Breast epithelium (tissue), 4 donors: ENCODE measurements around the gene PDZRN3. TPM values are rescaled to one million over a fixed set of nuclear protein-coding genes. Genes with fewer than 3 reads are reported as not detected.

Experiments used
- DNase-seq, 2 donors: peaks; one replicate each; pipeline ENCODE4 v3.0.0-alpha.2; 2019; ENCODE audit warnings: low spot score in 2 of 2
- H3K27ac ChIP-seq, 2 donors: fragments of 200-600 bp; sonication (generic) in 1 of 2; one replicate each; pipeline ENCODE4 v1.5.1; 2016 to 2019; ENCODE audit warnings: mild to moderate bottlenecking in 1 of 2
- H3K27me3 ChIP-seq, 2 donors: fragments of 200-600 bp; sonication (generic) in 1 of 2; one replicate each; pipeline versions ENCODE4 v1.5.1 to v1.6.0; 2017 to 2019; ENCODE audit warnings: control low read depth in 1 of 2, mild to moderate bottlenecking in 1 of 2
- H3K36me3 ChIP-seq: fragments of 200-600 bp; one replicate; pipeline ENCODE4 v1.5.1; 2019
- H3K4me1 ChIP-seq, 2 donors: fragments of 200-600 bp; sonication (generic); one replicate each; pipeline ENCODE4 v1.5.1; 2016 to 2019; ENCODE audit warnings: control low read depth in 1 of 2
- H3K4me3 ChIP-seq, 3 donors: fragments of 200-600 bp; sonication (generic); 1 replicate in 2 of 3; 2 replicates in 1 of 3; pipeline ENCODE4 v1.5.1; 2016 to 2019; ENCODE audit warnings: mild to moderate bottlenecking in 3 of 3, moderate library complexity in 2 of 3
- H3K9me3 ChIP-seq, 2 donors: fragments of 200-600 bp; sonication (generic) in 1 of 2; one replicate each; pipeline ENCODE4 v1.5.1; 2016 to 2019; ENCODE audit warnings: control low read depth in 1 of 2
- POLR2A ChIP-seq: fragments of 450-650 bp; IDR thresholded peaks from one replicate; pipeline ENCODE4 v1.6.1; 2016; ENCODE audit warnings: antibody characterized with exemption, mild to moderate bottlenecking, moderate library complexity
- POLR2AphosphoS5 ChIP-seq, 3 donors: sonication (generic); formaldehyde crosslinking; IDR thresholded peaks; one replicate each; pipeline ENCODE4 v1.6.1; 2017; ENCODE audit warnings: antibody characterized with exemption in 3 of 3
- intact Hi-C: fragments of 100-400 bp; cut with DNase I; formaldehyde crosslinking; loops from one replicate; pipeline ENCODE4 v1.15.1; 2023; ENCODE audit warnings: low total_unique reads
- total RNA-seq, 3 donors: library from RNA; depleted of rRNA; stranded (reverse); fragments of >200 nt; gene quantifications; one replicate each; pipeline ENCODE4 v1.1.0, GENCODE V29; 2016
- TF ChIP-seq, protein P1 (sequence below), 3 donors: fragments of 450-650 bp; IDR thresholded peaks; one replicate each; pipeline ENCODE4 v1.5.1; 2016 to 2017; ENCODE audit warnings: antibody characterized with exemption in 3 of 3, mild to moderate bottlenecking in 3 of 3, moderate library complexity in 3 of 3

The PDZRN3 gene
- total RNA-seq, 3 donors from 2014 or later, result 36.0 to 79.6 (median 37.6) TPM

GRCh38 chr3:73493543-73494308 lies 131.0 kb downstream of the PDZRN3 start:
- Histone ChIP-seq H3K4me3 (no peak overlapping the region), H3K9me3 (no peaks in the 10 kb centered on the region), H3K27me3 (no peaks in the 10 kb centered on the region), H3K27ac (no peak overlapping the region), H3K36me3 (no peaks in the 10 kb centered on the region), H3K4me1 (no peaks in the 10 kb centered on the region)
- DNase-seq, result no peak
- TF ChIP-seq, protein P1, sequence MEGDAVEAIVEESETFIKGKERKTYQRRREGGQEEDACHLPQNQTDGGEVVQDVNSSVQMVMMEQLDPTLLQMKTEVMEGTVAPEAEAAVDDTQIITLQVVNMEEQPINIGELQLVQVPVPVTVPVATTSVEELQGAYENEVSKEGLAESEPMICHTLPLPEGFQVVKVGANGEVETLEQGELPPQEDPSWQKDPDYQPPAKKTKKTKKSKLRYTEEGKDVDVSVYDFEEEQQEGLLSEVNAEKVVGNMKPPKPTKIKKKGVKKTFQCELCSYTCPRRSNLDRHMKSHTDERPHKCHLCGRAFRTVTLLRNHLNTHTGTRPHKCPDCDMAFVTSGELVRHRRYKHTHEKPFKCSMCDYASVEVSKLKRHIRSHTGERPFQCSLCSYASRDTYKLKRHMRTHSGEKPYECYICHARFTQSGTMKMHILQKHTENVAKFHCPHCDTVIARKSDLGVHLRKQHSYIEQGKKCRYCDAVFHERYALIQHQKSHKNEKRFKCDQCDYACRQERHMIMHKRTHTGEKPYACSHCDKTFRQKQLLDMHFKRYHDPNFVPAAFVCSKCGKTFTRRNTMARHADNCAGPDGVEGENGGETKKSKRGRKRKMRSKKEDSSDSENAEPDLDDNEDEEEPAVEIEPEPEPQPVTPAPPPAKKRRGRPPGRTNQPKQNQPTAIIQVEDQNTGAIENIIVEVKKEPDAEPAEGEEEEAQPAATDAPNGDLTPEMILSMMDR (IDR thresholded peaks at IDR 0.05), result no peak
- no peak for TF ChIP-seq POLR2AphosphoS5 (IDR thresholded peaks at IDR 0.05)
- no peak for TF ChIP-seq POLR2A
- intact Hi-C loops, result no loop called here

DNA sequence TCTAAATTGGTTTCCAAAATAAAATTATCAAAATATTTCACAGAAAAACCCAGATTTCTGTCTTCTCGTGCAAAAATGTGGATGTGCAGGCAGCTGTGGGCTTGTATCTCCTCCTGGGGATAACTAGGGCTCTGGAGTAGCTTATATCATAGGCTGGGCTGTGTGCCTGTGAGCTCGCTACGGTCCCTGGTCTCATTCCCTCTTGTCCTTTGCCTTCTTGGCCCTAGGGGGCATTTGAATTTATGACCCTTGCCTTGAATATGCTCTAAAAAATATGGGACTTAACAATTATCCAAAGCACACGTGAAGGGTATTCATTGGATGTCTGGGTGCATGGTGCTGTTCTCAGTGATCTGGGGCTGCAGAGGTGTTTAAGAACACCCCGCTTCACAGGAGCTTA lies 132.6 kb downstream of the PDZRN3 start:
- no peak overlapping the region for H3K27ac ChIP-seq
- no peaks in the 10 kb centered on the region for H3K4me1 ChIP-seq
- H3K4me3 ChIP-seq, result no peak overlapping the region
- no peaks in the 10 kb centered on the region for H3K36me3 ChIP-seq
- TF ChIP-seq POLR2AphosphoS5 (IDR thresholded peaks at IDR 0.05) (no peak), POLR2A (no peak)
- TF ChIP-seq, protein P1 (IDR thresholded peaks at IDR 0.05), result no peak
- no peaks in the 10 kb centered on the region for H3K27me3 ChIP-seq
- no peak for DNase-seq
- intact Hi-C loops, result no loop called here
- no peaks in the 10 kb centered on the region for H3K9me3 ChIP-seq

DNA sequence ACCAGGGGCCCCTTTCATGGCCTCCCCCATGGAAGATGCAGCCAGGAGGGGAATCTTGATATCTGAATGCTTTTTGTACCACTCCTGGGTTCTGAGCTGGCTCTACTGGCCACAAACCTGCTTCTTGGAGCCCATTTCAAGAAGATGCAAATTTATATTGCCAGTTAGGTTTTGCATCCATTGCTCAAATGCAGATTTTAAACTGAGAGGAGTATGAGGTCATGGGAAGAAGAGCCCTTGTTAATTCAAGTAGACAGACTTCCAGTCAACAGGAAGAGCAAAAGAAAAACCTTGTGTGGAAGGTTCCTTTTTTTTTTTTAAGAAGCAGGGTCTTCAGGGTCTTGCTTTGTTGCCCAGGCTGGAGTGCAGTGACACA lies 133.5 kb downstream of the PDZRN3 start:
- Histone ChIP-seq H3K27ac (no peak overlapping the region), H3K36me3 (no peaks in the 10 kb centered on the region), H3K4me3 (no peak overlapping the region), H3K27me3 (no peaks in the 10 kb centered on the region), H3K4me1 (no peaks in the 10 kb centered on the region), H3K9me3 (no peaks in the 10 kb centered on the region)
- no peak for DNase-seq
- TF ChIP-seq, protein P1 (IDR thresholded peaks at IDR 0.05), result no peak
- TF ChIP-seq POLR2AphosphoS5 (IDR thresholded peaks at IDR 0.05) (no peak), POLR2A (no peak)
- intact Hi-C loops, result no loop called here

DNA sequence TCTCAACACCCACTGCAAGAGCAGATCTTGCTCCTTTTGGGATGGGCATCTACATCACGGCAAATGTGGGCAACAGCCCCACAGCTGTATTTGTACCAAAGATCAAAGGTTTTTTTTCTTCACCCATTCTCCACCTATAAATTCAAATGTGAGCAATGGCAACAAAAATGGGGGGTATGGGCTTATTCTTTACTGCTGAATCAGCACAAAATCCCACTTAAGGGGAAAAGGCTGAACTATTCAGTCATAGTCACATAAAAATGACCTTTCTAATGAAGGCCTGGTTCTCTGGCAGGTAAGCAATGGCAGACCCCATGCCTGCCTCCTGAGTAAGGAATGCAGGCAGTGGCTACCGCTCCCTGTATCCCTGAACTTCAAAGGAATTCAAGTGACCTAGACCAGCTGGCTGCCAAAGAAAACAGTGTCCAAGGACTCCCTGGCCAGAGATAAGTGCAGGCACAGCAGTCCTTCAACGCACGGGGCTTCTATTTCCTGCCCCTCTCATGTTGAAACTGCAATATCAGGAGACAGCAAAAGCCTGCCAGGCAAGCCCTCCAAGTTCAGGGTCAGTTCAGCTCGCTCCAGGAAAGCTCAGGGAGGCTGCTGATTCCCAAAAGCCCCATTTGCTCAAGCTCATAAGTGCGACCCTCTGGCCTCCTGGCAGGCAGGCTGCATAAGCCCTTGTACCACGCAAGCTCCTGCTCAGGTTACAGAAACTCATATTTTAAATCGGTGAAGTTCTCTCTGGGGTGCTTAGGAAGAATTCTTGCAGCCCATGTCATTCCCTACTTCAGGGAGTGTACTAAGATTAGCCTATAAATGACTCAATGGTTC lies 134.1 kb downstream of the PDZRN3 start:
- Histone ChIP-seq H3K4me3 (no peak overlapping the region), H3K36me3 (no peaks in the 10 kb centered on the region), H3K27me3 (no peaks in the 10 kb centered on the region), H3K4me1 (no peaks in the 10 kb centered on the region), H3K9me3 (no peaks in the 10 kb centered on the region), H3K27ac (no peak overlapping the region)
- intact Hi-C loops, result no loop called here
- DNase-seq, result no peak
- TF ChIP-seq POLR2AphosphoS5 (IDR thresholded peaks at IDR 0.05), result no peak
- TF ChIP-seq, protein P1 (IDR thresholded peaks at IDR 0.05), result no peak
- TF ChIP-seq POLR2A, result no peak

- Histone ChIP-seq H3K4me1 (no peaks in the 10 kb centered on the region), H3K27me3 (no peaks in the 10 kb centered on the region), H3K4me3 (no peak overlapping the region), H3K27ac (no peak overlapping the region), H3K9me3 (no peaks in the 10 kb centered on the region), H3K36me3 (no peaks in the 10 kb centered on the region)
- DNase-seq, result no peak
- intact Hi-C loops, result no loop called here
- TF ChIP-seq POLR2AphosphoS5 (IDR thresholded peaks at IDR 0.05), result no peak
- TF ChIP-seq, protein P1 (IDR thresholded peaks at IDR 0.05), result no peak
Measured at GRCh38 chr3:73485877-73486330, 138.8 kb downstream of the PDZRN3 start.
